ENCODE measurements around the gene VRK3. TPM values are rescaled to one million over a fixed set of nuclear protein-coding genes. Genes with fewer than 3 reads are reported as not detected.

VRK3 gene
- total RNA-seq, 5 donors from 2014 or later (not counting 1 experiment from before 2014, with no cell fraction given) = 84.0 to 104 (median 99.3) TPM

GRCh38 chr19:49987159-49987698, 37.9 kb downstream of the VRK3 start:
- Mint-ChIP-seq H3K9me3 (no peaks in the 10 kb centered on the region), H3K36me3 (peaks cover 55% of the 10 kb centered on the region), H3K27me3 (no peaks in the 10 kb centered on the region), H3K4me3 (no peak overlapping the region), H3K27ac (no peak overlapping the region), H3K4me1 (peaks cover 0 to 4% (median 2%) of the 10 kb centered on the region in 3 donors)
- peaks cover 20 to 64% of the 10 kb centered on the region in 2 donors for H3K36me3 ChIP-seq (ENCODE audit: control insufficient read depth in 2 of 2, extremely low read depth in 1 of 2, insufficient read depth in 1 of 2, low read length in 1 of 2)
- no peaks in the 10 kb centered on the region for H3K27me3 ChIP-seq (replicated peaks in 1 of 2; ENCODE audit: control insufficient read depth in 2 of 2, extremely low read depth in 1 of 2, insufficient read depth in 2 of 2, low read length in 1 of 2)
- POLR2A ChIA-PET = no interaction called here
- 20% methylated on average over 7 of the region's 9 CpGs for WGBS (ENCODE audit: insufficient coverage)
- DNase-seq (peak; percentile 54 to 90 (median 77)), ATAC-seq (replicated peaks in 1 of 4) (peak; percentile 55 to 83 (median 62))
- CTCF ChIA-PET = no interaction called here
- H3K9me3 ChIP-seq = no peaks in the 10 kb centered on the region
- no peak overlapping the region for H3K27ac ChIP-seq (ENCODE audit: low read length)
- peaks cover 0 to 5% of the 10 kb centered on the region in 2 experiments for H3K4me1 ChIP-seq (ENCODE audit: control insufficient read depth in 1 of 2, extremely low read depth in 1 of 2, insufficient read depth in 2 of 2, low read length in 2 of 2)
- H3K4me3 ChIP-seq (ENCODE audit: control insufficient read depth in 1 of 2, extremely low read depth in 1 of 2, low read length in 1 of 2) = no peak overlapping the region

- WGBS (ENCODE audit: insufficient coverage) = 96% methylated on average over 2 of the region's 10 CpGs
- H3K36me3 ChIP-seq (ENCODE audit: control insufficient read depth in 2 of 2, extremely low read depth in 1 of 2, insufficient read depth in 1 of 2, low read length in 1 of 2) = peaks cover 17 to 63% of the 10 kb centered on the region in 2 donors
- H3K4me3 Mint-ChIP-seq = no peak overlapping the region
These were observed 38.8 kb downstream of the VRK3 start for GRCh38 chr19:49986354-49986753.

DNA sequence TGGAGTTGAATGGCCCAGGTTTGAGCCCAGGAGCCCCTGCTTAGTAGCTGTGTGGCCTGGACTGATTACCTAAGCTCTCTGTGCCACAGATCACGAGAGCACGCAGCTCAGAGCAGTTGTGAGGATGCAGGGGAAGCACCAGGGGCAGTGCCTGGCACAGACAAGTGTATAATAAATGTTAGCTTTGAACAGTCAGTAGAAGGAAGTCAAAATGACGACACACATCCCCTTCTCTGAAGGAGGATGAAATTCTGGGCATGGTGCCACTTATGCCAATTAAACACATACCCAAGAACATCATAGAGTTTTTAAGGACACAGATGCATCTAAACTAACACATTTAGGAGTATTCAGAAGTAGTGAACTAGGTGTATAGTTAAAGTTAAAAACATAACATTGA, 39.3 kb downstream of the VRK3 start:
- Mint-ChIP-seq H3K9me3 (no peaks in the 10 kb centered on the region), H3K4me1 (peaks cover 0 to 4% (median 2%) of the 10 kb centered on the region in 3 donors), H3K27ac (no peak overlapping the region), H3K36me3 (peaks cover 56% of the 10 kb centered on the region), H3K4me3 (no peak overlapping the region), H3K27me3 (no peaks in the 10 kb centered on the region)
- Histone ChIP-seq H3K27me3 (replicated peaks in 1 of 2; ENCODE audit: control insufficient read depth in 2 of 2, extremely low read depth in 1 of 2, insufficient read depth in 2 of 2, low read length in 1 of 2) (no peaks in the 10 kb centered on the region), H3K36me3 (ENCODE audit: control insufficient read depth in 2 of 2, extremely low read depth in 1 of 2, insufficient read depth in 1 of 2, low read length in 1 of 2) (peaks cover 14 to 59% of the 10 kb centered on the region in 2 donors), H3K4me1 (ENCODE audit: control insufficient read depth in 1 of 2, extremely low read depth in 1 of 2, insufficient read depth in 2 of 2, low read length in 2 of 2) (peaks cover 0 to 5% of the 10 kb centered on the region in 2 experiments), H3K27ac (ENCODE audit: low read length) (no peak overlapping the region), H3K9me3 (no peaks in the 10 kb centered on the region), H3K4me3 (ENCODE audit: control insufficient read depth in 1 of 2, extremely low read depth in 1 of 2, low read length in 1 of 2) (no peak overlapping the region)
- ChIA-PET CTCF (interaction anchor here in 1 of 2 donors (1.6 kb wide), 1 partner anchor 56 kb away, joined by 8 read pairs; the partner anchor contains the start of gene NUP62), POLR2A (interaction anchor here in 1 of 2 donors (1.0 kb wide), 1 partner anchor 93 kb away, joined by 5 read pairs; no protein-coding TSS in a partner anchor)
- 100% methylated on average over 2 of the region's 3 CpGs for WGBS (ENCODE audit: insufficient coverage)
- ATAC-seq (replicated peaks in 1 of 4) (no peak), DNase-seq (no peak)

More at GRCh38 chr19:49986354-49986753, 38.8 kb downstream of the VRK3 start:
- ChIA-PET POLR2A (no interaction called here), CTCF (no interaction called here)
- Mint-ChIP-seq H3K9me3 (no peaks in the 10 kb centered on the region), H3K36me3 (peaks cover 60% of the 10 kb centered on the region), H3K27me3 (no peaks in the 10 kb centered on the region), H3K4me1 (peaks cover 0 to 4% (median 2%) of the 10 kb centered on the region in 3 donors), H3K27ac (no peak overlapping the region)
- H3K4me1 ChIP-seq (ENCODE audit: control insufficient read depth in 1 of 2, extremely low read depth in 1 of 2, insufficient read depth in 2 of 2, low read length in 2 of 2) = peaks cover 0 to 5% of the 10 kb centered on the region in 2 experiments
- DNase-seq (no peak), ATAC-seq (replicated peaks in 1 of 4) (no peak)
- no peak overlapping the region for H3K27ac ChIP-seq (ENCODE audit: low read length)
- H3K4me3 ChIP-seq (ENCODE audit: control insufficient read depth in 1 of 2, extremely low read depth in 1 of 2, low read length in 1 of 2) = no peak overlapping the region
- H3K9me3 ChIP-seq = no peaks in the 10 kb centered on the region
- no peaks in the 10 kb centered on the region for H3K27me3 ChIP-seq (replicated peaks in 1 of 2; ENCODE audit: control insufficient read depth in 2 of 2, extremely low read depth in 1 of 2, insufficient read depth in 2 of 2, low read length in 1 of 2)

DNA sequence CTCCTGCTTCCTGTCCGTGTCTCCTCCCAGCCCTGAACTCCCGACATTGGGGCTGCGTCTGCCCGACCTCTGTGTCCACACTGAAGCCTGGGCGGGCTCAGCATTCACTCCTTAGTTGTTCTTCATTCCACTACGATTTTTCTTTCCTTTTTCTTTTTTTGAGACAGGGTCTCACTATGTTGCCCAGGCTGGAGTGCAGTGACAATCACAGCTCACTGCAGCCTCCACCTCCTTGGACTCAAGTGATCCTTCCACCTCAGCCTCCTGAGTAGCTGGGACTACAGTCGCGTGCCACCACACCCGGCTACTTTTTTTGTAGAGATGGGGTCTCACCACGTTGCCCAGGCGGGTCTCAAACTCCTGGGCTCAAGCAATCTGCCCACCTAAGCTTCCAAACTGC, 40.7 kb downstream of the VRK3 start:
- CTCF ChIA-PET = interaction anchor here in 1 of 2 donors (1.6 kb wide), 1 partner anchor 55 kb away, joined by 8 read pairs; the partner anchor contains the start of gene NUP62
- Mint-ChIP-seq H3K27ac (no peak overlapping the region), H3K4me3 (no peak overlapping the region), H3K27me3 (no peaks in the 10 kb centered on the region), H3K9me3 (no peaks in the 10 kb centered on the region), H3K4me1 (peaks cover 0 to 4% (median 2%) of the 10 kb centered on the region in 3 donors), H3K36me3 (peaks cover 49% of the 10 kb centered on the region)
- DNase-seq (no peak), ATAC-seq (replicated peaks in 1 of 4) (no peak)
- 89% methylated on average over 9 of the region's 11 CpGs for WGBS (ENCODE audit: insufficient coverage)
- Histone ChIP-seq H3K36me3 (ENCODE audit: control insufficient read depth in 2 of 2, extremely low read depth in 1 of 2, insufficient read depth in 1 of 2, low read length in 1 of 2) (peaks cover 11 to 61% of the 10 kb centered on the region in 2 donors), H3K4me1 (ENCODE audit: control insufficient read depth in 1 of 2, extremely low read depth in 1 of 2, insufficient read depth in 2 of 2, low read length in 2 of 2) (peaks cover 0 to 5% of the 10 kb centered on the region in 2 experiments), H3K9me3 (no peaks in the 10 kb centered on the region), H3K4me3 (ENCODE audit: control insufficient read depth in 1 of 2, extremely low read depth in 1 of 2, low read length in 1 of 2) (no peak overlapping the region), H3K27ac (ENCODE audit: low read length) (no peak overlapping the region), H3K27me3 (replicated peaks in 1 of 2; ENCODE audit: control insufficient read depth in 2 of 2, extremely low read depth in 1 of 2, insufficient read depth in 2 of 2, low read length in 1 of 2) (no peaks in the 10 kb centered on the region)
- POLR2A ChIA-PET = no interaction called here

- H3K27ac ChIP-seq (ENCODE audit: low read length) = no peak overlapping the region
- H3K27me3 ChIP-seq (replicated peaks in 1 of 2; ENCODE audit: control insufficient read depth in 2 of 2, extremely low read depth in 1 of 2, insufficient read depth in 2 of 2, low read length in 1 of 2) = no peaks in the 10 kb centered on the region
- CTCF ChIA-PET = interaction anchor here in 1 of 2 donors (0.6 kb wide), 1 partner anchor 46 kb away, joined by 3 read pairs; no protein-coding TSS in a partner anchor
- H3K4me3 ChIP-seq (ENCODE audit: control insufficient read depth in 1 of 2, extremely low read depth in 1 of 2, low read length in 1 of 2) = no peak overlapping the region
- peaks cover 7 to 62% of the 10 kb centered on the region in 2 donors for H3K36me3 ChIP-seq (ENCODE audit: control insufficient read depth in 2 of 2, extremely low read depth in 1 of 2, insufficient read depth in 1 of 2, low read length in 1 of 2)
- peak; percentile 32 to 86 (median 70) for DNase-seq
- H3K4me3 Mint-ChIP-seq = no peak overlapping the region
- H3K27ac Mint-ChIP-seq = no peak overlapping the region
- peaks cover 0 to 5% of the 10 kb centered on the region in 2 experiments for H3K4me1 ChIP-seq (ENCODE audit: control insufficient read depth in 1 of 2, extremely low read depth in 1 of 2, insufficient read depth in 2 of 2, low read length in 2 of 2)
- WGBS (ENCODE audit: insufficient coverage) = 22% methylated on average over 6 of the region's 10 CpGs
- H3K27me3 Mint-ChIP-seq = no peaks in the 10 kb centered on the region
- POLR2A ChIA-PET = no interaction called here
- H3K9me3 Mint-ChIP-seq = no peaks in the 10 kb centered on the region
- H3K9me3 ChIP-seq = no peaks in the 10 kb centered on the region
- ATAC-seq (replicated peaks in 1 of 4) = peak; percentile 75 to 83 (median 78)
- H3K36me3 Mint-ChIP-seq = peaks cover 42% of the 10 kb centered on the region
- peaks cover 0 to 4% (median 2%) of the 10 kb centered on the region in 3 donors for H3K4me1 Mint-ChIP-seq
These were observed 41.4 kb downstream of the VRK3 start for GRCh38 chr19:49983645-49984229.

DNA sequence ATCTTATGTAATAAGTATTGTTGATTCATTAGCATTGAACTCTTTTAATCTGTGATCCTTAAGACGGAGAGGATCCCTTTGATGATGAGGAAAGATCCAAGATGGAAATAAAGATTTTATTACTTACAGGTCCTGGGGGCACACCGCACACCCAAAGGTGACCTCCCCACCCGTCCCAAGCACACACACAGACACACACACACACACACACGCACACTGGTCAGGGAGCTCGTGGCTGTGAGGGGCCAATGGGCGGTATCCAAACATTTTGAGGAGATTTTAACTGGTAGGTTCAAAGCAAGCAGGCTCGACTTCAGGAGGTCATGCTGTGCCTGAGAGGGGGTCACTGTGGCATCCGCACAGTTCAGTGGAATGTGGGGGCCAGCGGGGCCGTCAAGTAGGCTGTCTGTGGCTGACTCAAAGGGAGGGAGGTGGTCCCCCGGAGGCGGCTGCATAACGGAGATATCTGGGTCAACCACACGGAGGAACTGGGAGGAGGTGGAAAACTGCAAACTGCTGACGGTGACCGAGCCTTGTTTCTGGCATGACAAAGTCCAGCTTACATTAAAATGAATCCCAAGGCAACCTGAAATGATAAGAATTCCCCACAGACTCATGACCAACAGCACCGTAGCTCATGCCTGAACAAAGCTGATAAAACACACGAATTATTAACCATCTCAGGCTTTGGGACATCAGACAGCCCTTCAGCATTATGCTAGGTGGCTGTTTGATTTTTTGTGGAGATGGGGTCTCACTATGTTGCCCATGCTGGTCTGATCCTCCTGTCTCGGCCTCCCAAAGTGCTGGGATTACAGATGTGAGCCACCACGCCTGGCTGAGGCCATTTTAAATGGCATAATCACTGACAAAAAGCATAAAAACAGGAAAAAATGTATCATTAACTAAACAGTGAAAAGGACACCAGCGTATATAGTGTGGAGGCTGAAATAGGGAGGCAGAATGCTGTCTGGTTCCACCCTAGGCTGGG, 43.3 kb downstream of the VRK3 start:
- Mint-ChIP-seq H3K4me1 (peaks cover 0 to 4% (median 2%) of the 10 kb centered on the region in 3 donors), H3K27ac (no peak overlapping the region), H3K27me3 (no peaks in the 10 kb centered on the region), H3K36me3 (peaks cover 38% of the 10 kb centered on the region), H3K9me3 (no peaks in the 10 kb centered on the region), H3K4me3 (no peak overlapping the region)
- 92% methylated on average over 14 of the region's 21 CpGs for WGBS (ENCODE audit: insufficient coverage)
- no peak for DNase-seq
- ChIA-PET CTCF (interaction anchor here in 1 of 2 donors (0.5 kb wide), 1 partner anchor 46 kb away, joined by 4 read pairs; no protein-coding TSS in a partner anchor), POLR2A (no interaction called here)
- no peak overlapping the region for H3K27ac ChIP-seq (ENCODE audit: low read length)
- no peak for ATAC-seq (replicated peaks in 1 of 4)
- H3K9me3 ChIP-seq = no peaks in the 10 kb centered on the region
- no peaks in the 10 kb centered on the region for H3K27me3 ChIP-seq (replicated peaks in 1 of 2; ENCODE audit: control insufficient read depth in 2 of 2, extremely low read depth in 1 of 2, insufficient read depth in 2 of 2, low read length in 1 of 2)
- H3K36me3 ChIP-seq (ENCODE audit: control insufficient read depth in 2 of 2, extremely low read depth in 1 of 2, insufficient read depth in 1 of 2, low read length in 1 of 2) = peaks cover 7 to 68% of the 10 kb centered on the region in 2 donors
- peaks cover 0 to 5% of the 10 kb centered on the region in 2 experiments for H3K4me1 ChIP-seq (ENCODE audit: control insufficient read depth in 1 of 2, extremely low read depth in 1 of 2, insufficient read depth in 2 of 2, low read length in 2 of 2)
- H3K4me3 ChIP-seq (ENCODE audit: control insufficient read depth in 1 of 2, extremely low read depth in 1 of 2, low read length in 1 of 2) = no peak overlapping the region
